HepG2 (cell line): ENCODE results near the gene COX14. TPM values are rescaled to one million over a fixed set of nuclear protein-coding genes. Genes with fewer than 3 reads are reported as not detected.

Source experiments
- AFF4 ChIP-seq: sonication (generic); formaldehyde crosslinking; IDR thresholded peaks from 2 replicates; pipeline ENCODE4 v1.4.0; 2020; ENCODE audit warnings: missing genetic modification reagents
- ARID4A ChIP-seq: sonication (generic); formaldehyde crosslinking; IDR thresholded peaks from 2 replicates; pipeline ENCODE4 v1.5.0; 2020; ENCODE audit warnings: mild to moderate bottlenecking, missing genetic modification reagents, borderline replicate concordance
- BRCA1 ChIP-seq: sonication (generic); formaldehyde crosslinking; IDR thresholded peaks from 2 replicates; pipeline ENCODE4 v1.4.0; 2020; ENCODE audit warnings: missing genetic modification reagents
- HIVEP1 ChIP-seq: sonication (generic); formaldehyde crosslinking; IDR thresholded peaks from 2 replicates; pipeline ENCODE4 v1.4.0; 2020; ENCODE audit warnings: mild to moderate bottlenecking, missing genetic modification reagents
- MLX ChIP-seq: IDR thresholded peaks from 2 replicates; pipeline ENCODE4 v1.6.1; 2016
- NCOR1 ChIP-seq: fragments of 200-600 bp; sonication (generic); IDR thresholded peaks from 2 replicates; pipeline ENCODE4 v1.7.0; 2017; ENCODE audit warnings: antibody characterized with exemption, low read length, borderline replicate concordance
- NONO ChIP-seq, 2 experiments: fragments of 450-650 bp in 1 of 2; sonication (generic) in 1 of 2; formaldehyde crosslinking in 1 of 2; IDR thresholded peaks in 1 of 2; conservative IDR thresholded peaks in 1 of 2; 2 replicates each; pipeline versions ENCODE4 v1.6.1 to v1.8.0; 2017 to 2022; ENCODE audit warnings: mild to moderate bottlenecking in 1 of 2, missing genetic modification reagents in 1 of 2, moderate library complexity in 1 of 2
- NR2F1 ChIP-seq, 2 experiments: fragments of 450-650 bp in 1 of 2; formaldehyde crosslinking in 1 of 2; IDR thresholded peaks; 2 replicates each; pipeline versions ENCODE4 v1.5.0 to v1.6.1; 2016 to 2020; ENCODE audit warnings: mild to moderate bottlenecking in 1 of 2, missing compliant biosample characterization in 1 of 2, missing genetic modification reagents in 1 of 2, moderate library complexity in 1 of 2
- POLR2G ChIP-seq: fragments of 200-400 bp; formaldehyde crosslinking; IDR thresholded peaks from 2 replicates; pipeline ENCODE4 v1.6.1; 2018; ENCODE audit warnings: mild to moderate bottlenecking, low read depth, low read length, moderate library complexity
- SAP130 ChIP-seq: IDR thresholded peaks from 2 replicates; pipeline ENCODE4 v1.6.1; 2016; ENCODE audit warnings: low read depth
- SP5 ChIP-seq: IDR thresholded peaks from 2 replicates; pipeline ENCODE4 v1.6.1; 2016; ENCODE audit warnings: low read depth, borderline replicate concordance
- YEATS2 ChIP-seq: sonication (generic); formaldehyde crosslinking; IDR thresholded peaks from 2 replicates; pipeline ENCODE4 v1.4.0; 2020; ENCODE audit warnings: missing genetic modification reagents, borderline replicate concordance
- ZBTB2 ChIP-seq: sonication (generic); formaldehyde crosslinking; IDR thresholded peaks from 2 replicates; pipeline ENCODE4 v1.8.0; 2022; ENCODE audit warnings: low read depth, missing genetic modification reagents
- ZSCAN9 ChIP-seq: IDR thresholded peaks from 2 replicates; pipeline ENCODE4 v1.6.1; 2016; ENCODE audit warnings: borderline replicate concordance
- polyA plus RNA-seq, 8 experiments: library from polyadenylated mRNA; depleted of rRNA in 3 of 8; stranded (reverse) in 7 of 8; unstranded in 1 of 8; fragments of >200 nt; fragmentation: Illumina TruSeq in 4 of 8; extraction: Trizol in 4 of 8; gene quantifications; 2 replicates each; pipeline versions ENCODE4 v1.2.1 to v1.2.3, GENCODE V29; 2011 to 2016; ENCODE audit warnings: low read depth in 4 of 8, missing spikeins in 1 of 8, mixed read lengths in 1 of 8; ENCODE audit not compliant: insufficient read depth in 1 of 8
- total RNA-seq, 5 experiments: library from RNA; depleted of rRNA; stranded (reverse); fragments of >200 nt; fragmentation: Illumina TruSeq; extraction: Trizol; gene quantifications; 2 replicates each; pipeline ENCODE4 v1.2.3, GENCODE V29; 2016; ENCODE audit warnings: low read depth in 1 of 5

The COX14 gene
- total and polyA plus RNA-seq, 2 of the 13 experiments (the other 11 are each of a cell fraction or from before 2014, with no cell fraction given): 53.0 to 71.6 TPM

- TF ChIP-seq MLX (CRISPR knock-in tag): 0 out of 2 replicates have a peak, but pooled peaks have one; percentile 38
- 0 out of 2 replicates have a peak, but pooled peaks have one; percentile 22 for TF ChIP-seq ZBTB2 (CRISPR knock-in tag)
- peak in 1 of 2 experiments; percentile 38; a peak in 2 of 4 replicates for TF ChIP-seq NR2F1 (CRISPR knock-in tag; IDR thresholded peaks at IDR 0.05)
- TF ChIP-seq NONO (IDR thresholded peaks at IDR 0.05): no peak
- TF ChIP-seq NONO (CRISPR knock-in tag; conservative IDR thresholded peaks at IDR 0.05): peak; percentile 50; the same call in 1 of the 2 replicates
- TF ChIP-seq BRCA1 (CRISPR knock-in tag): no peak
- peak; percentile 88 for TF ChIP-seq HIVEP1 (CRISPR knock-in tag)
- peak; percentile 22; the same call in 1 of the 2 replicates for TF ChIP-seq YEATS2 (CRISPR knock-in tag)
- peak; percentile 60 for TF ChIP-seq NCOR1
- peak; percentile 58; the same call in 1 of the 2 replicates for TF ChIP-seq SAP130 (CRISPR knock-in tag)
- TF ChIP-seq ARID4A (CRISPR knock-in tag): peak; percentile 31; the same call in 1 of the 2 replicates
- no peak; the same call in 1 of the 2 replicates for TF ChIP-seq AFF4 (CRISPR knock-in tag)
- peak; percentile 41; the same call in 1 of the 2 replicates for TF ChIP-seq SP5
- TF ChIP-seq POLR2G: no peak
- TF ChIP-seq ZSCAN9 (CRISPR knock-in tag): 0 out of 2 replicates have a peak, but pooled peaks have one; percentile 34
Measured at GRCh38 chr12:50110127-50110761, 1.8 kb upstream of the COX14 start (continued).
